Gastroesophageal sphincter (tissue), 3 donors: ENCODE data around the gene KCND3.

ENCODE experiments used
- CTCF ChIP-seq, 4 experiments: fragments of 200-600 bp in 2 of 4; fragments of 450-650 bp in 2 of 4; sonication (generic) in 1 of 4; IDR thresholded peaks; one replicate each; pipeline ENCODE4 v1.5.1; 2017 to 2019; ENCODE audit warnings: antibody characterized with exemption in 4 of 4, mild to moderate bottlenecking in 2 of 4, moderate library complexity in 2 of 4
- EP300 ChIP-seq: sonication (generic); formaldehyde crosslinking; IDR thresholded peaks from one replicate; pipeline ENCODE4 v1.6.1; 2017; ENCODE audit warnings: antibody characterized with exemption, mild to moderate bottlenecking
- POLR2A ChIP-seq, 2 donors: fragments of 450-650 bp; IDR thresholded peaks; one replicate each; pipeline ENCODE4 v1.6.1; 2017; ENCODE audit warnings: antibody characterized with exemption in 2 of 2, mild to moderate bottlenecking in 2 of 2, moderate library complexity in 1 of 2
- POLR2AphosphoS5 ChIP-seq: sonication (generic); formaldehyde crosslinking; IDR thresholded peaks from one replicate; pipeline ENCODE4 v1.6.1; 2017; ENCODE audit warnings: antibody characterized with exemption

DNA sequence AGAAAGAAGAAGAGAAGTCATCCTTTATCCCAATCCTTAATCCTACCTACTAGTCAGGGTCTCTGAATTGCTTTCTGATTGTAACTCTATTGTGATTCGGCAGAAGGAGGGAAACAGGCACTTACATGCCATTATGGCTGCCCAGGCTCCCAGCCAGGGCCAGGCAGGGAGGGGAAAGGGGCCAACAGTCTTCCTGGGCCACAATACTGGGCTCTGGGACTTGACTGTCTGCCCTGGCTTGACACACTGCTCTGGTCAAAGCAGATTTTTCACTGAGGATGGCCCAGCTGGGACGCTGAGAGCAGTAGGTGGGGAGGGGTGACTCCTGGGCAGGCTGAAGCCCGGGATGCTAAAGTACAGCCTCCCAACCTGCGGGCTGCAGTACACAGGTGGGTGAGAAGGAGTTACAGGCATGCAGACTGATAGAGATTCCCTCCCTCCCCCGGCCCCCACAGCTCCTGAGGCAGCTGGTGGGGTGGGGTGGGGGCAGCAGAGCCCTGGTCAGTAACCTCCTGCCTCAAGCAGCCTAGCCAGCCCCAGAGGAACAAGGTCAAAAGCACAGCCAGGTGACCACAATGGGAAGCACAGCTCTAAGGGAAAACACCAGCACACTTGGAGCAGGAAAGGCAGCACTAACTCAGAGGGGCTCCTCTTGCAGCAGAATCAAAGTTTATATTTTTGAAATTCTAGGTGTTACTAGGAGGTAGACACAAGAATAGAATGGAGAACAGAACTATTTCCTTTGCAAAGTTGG, 25.3 kb downstream of the KCND3 start:
- no peak for TF ChIP-seq CTCF (IDR thresholded peaks at IDR 0.05)
- no peak for TF ChIP-seq EP300
- no peak for TF ChIP-seq POLR2A (IDR thresholded peaks at IDR 0.05)
- TF ChIP-seq POLR2AphosphoS5 = no peak
